A549 (cell line): ENCODE measurements around the gene SPECC1L. TPM values are rescaled to one million over a fixed set of nuclear protein-coding genes. Genes with fewer than 3 reads are reported as not detected.

Experiments
- ATAC-seq, 2 experiments: fragments of 200-7000 bp in 1 of 2; fragments of >200 bp in 1 of 2; cut with Nextera tagmentation in 1 of 2; cut with Tn5 transposase in 1 of 2; 3 replicates each; pipeline versions ENCODE4 v1.8.0 to v1.9.1; 2018 to 2020; ENCODE audit warnings: mild to moderate bottlenecking in 1 of 2, moderate library complexity in 1 of 2
- CTCF ChIA-PET: fragments of 300-600 bp; sonication (Branson Sonifier 250); formaldehyde crosslinking; extraction: SDS; loops from one replicate; lab custom pipeline; 2021; ENCODE audit warnings: antibody characterized with exemption, inconsistent platforms; lab: Yijun Ruan, JAX
- POLR2A ChIA-PET: fragments of 350-600 bp; formaldehyde crosslinking; extraction: SDS; loops from one replicate; lab custom pipeline; 2021; ENCODE audit warnings: antibody characterized with exemption, inconsistent platforms; lab: Yijun Ruan, JAX
- DNase-seq, 2 experiments: peaks; one replicate each; pipeline versions ENCODE4 v3.0.0 to v3.0.0-alpha.2; 2011 to 2016; ENCODE audit warnings: low read depth in 1 of 2, low spot score in 1 of 2
- FAIRE-seq: peaks from 2 replicates; lab custom pipeline; 2011; peaks lifted over from hg19 to GRCh38; lab: Jason Lieb, UNC
- H3K27ac ChIP-seq, 2 experiments: fragments of >200 bp; sonication (Bioruptor Twin); formaldehyde crosslinking; 3 replicates each; pipeline ENCODE4 v1.5.1; 2016 to 2017
- H3K4me1 ChIP-seq: fragments of >200 bp; sonication (Bioruptor Twin); formaldehyde crosslinking; 3 replicates; pipeline ENCODE4 v1.6.1; 2016
- H3K4me2 ChIP-seq: fragments of >200 bp; sonication (Bioruptor Twin); formaldehyde crosslinking; 3 replicates; pipeline ENCODE4 v1.6.1; 2016
- H3K4me3 ChIP-seq: fragments of >200 bp; sonication (Bioruptor Twin); formaldehyde crosslinking; 3 replicates; pipeline ENCODE4 v1.5.1; 2016
- H3K9me3 ChIP-seq: fragments of >200 bp; sonication (Bioruptor Twin); formaldehyde crosslinking; 3 replicates; pipeline ENCODE4 v1.6.1; 2016
- BCL3 ChIP-seq: fragments of >200 bp; sonication (Bioruptor Twin); formaldehyde crosslinking; IDR thresholded peaks from 3 replicates; pipeline ENCODE4 v1.6.1; 2016
- BHLHE40 ChIP-seq: IDR thresholded peaks from 2 replicates; pipeline ENCODE4 v1.6.1; 2012; ENCODE audit warnings: low read depth, low read length, inconsistent platforms
- CBX2 ChIP-seq: fragments of 200-600 bp; sonication (generic); IDR thresholded peaks from 2 replicates; pipeline ENCODE4 v1.6.1; 2016; ENCODE audit warnings: low read depth, mild to moderate bottlenecking, borderline replicate concordance
- CEBPB ChIP-seq, 2 experiments: fragments of >200 bp in 1 of 2; sonication (Bioruptor Twin) in 1 of 2; formaldehyde crosslinking in 1 of 2; IDR thresholded peaks; 2 replicates each; pipeline ENCODE4 v1.6.1; 2012 to 2016
- CHD4 ChIP-seq: fragments of 200-600 bp; sonication (generic); IDR thresholded peaks from 2 replicates; pipeline ENCODE4 v1.6.1; 2016; ENCODE audit warnings: antibody characterized with exemption, mild to moderate bottlenecking, borderline replicate concordance
- E2F6 ChIP-seq: IDR thresholded peaks from 2 replicates; pipeline ENCODE4 v1.6.1; 2012; ENCODE audit warnings: low read depth, borderline replicate concordance
- EHMT2 ChIP-seq: fragments of 200-600 bp; sonication (generic); IDR thresholded peaks from 2 replicates; pipeline ENCODE4 v1.6.1; 2016; ENCODE audit warnings: antibody characterized with exemption, low read depth, mild to moderate bottlenecking, moderate library complexity
- ESRRA ChIP-seq: fragments of 150-350 bp; IDR thresholded peaks from 2 replicates; pipeline ENCODE4 v1.6.1; 2014; ENCODE audit warnings: mild to moderate bottlenecking, low read length, borderline replicate concordance
- FOSB ChIP-seq: fragments of 250-450 bp; sonication (Bioruptor Pico); IDR thresholded peaks from 2 replicates; pipeline ENCODE4 v1.5.0; 2020; ENCODE audit warnings: mild to moderate bottlenecking, moderate library complexity
- FOSL2 ChIP-seq, 2 experiments: fragments of 450-650 bp in 1 of 2; fragments of >200 bp in 1 of 2; sonication (Bioruptor Twin) in 1 of 2; formaldehyde crosslinking; IDR thresholded peaks; 2 replicates each; pipeline versions ENCODE4 v1.5.0 to v1.6.1; 2016 to 2020; ENCODE audit warnings: mild to moderate bottlenecking in 1 of 2, moderate library complexity in 1 of 2
- HEYL ChIP-seq: fragments of 250-450 bp; sonication (Bioruptor Pico); IDR thresholded peaks from 2 replicates; pipeline ENCODE4 v1.8.0; 2021; ENCODE audit warnings: mild to moderate bottlenecking, moderate library complexity
- HOXA7 ChIP-seq: fragments of 250-450 bp; sonication (Bioruptor Pico); IDR thresholded peaks from 2 replicates; pipeline ENCODE4 v1.5.0; 2020; ENCODE audit warnings: mild to moderate bottlenecking, moderate library complexity
- HOXB5 ChIP-seq: fragments of 250-450 bp; sonication (Bioruptor Pico); IDR thresholded peaks from 2 replicates; pipeline ENCODE4 v1.5.0; 2020; ENCODE audit warnings: mild to moderate bottlenecking, moderate library complexity
- JUN ChIP-seq, 2 experiments: fragments of >200 bp; sonication (Bioruptor Twin); formaldehyde crosslinking; IDR thresholded peaks; 2 replicates in 1 of 2; 3 replicates in 1 of 2; pipeline ENCODE4 v1.6.1; 2016 to 2017
- KDM1A ChIP-seq: fragments of 200-600 bp; sonication (generic); IDR thresholded peaks from 2 replicates; pipeline ENCODE4 v1.6.1; 2016; ENCODE audit warnings: low read depth, mild to moderate bottlenecking
- KDM5A ChIP-seq: fragments of 200-600 bp; sonication (generic); IDR thresholded peaks from 2 replicates; pipeline ENCODE4 v1.6.1; 2016; ENCODE audit warnings: antibody characterized with exemption, mild to moderate bottlenecking
- MAFK ChIP-seq: fragments of 450-650 bp; IDR thresholded peaks from 2 replicates; pipeline ENCODE4 v1.6.1; 2014; ENCODE audit not compliant: partially characterized antibody
- MAZ ChIP-seq: fragments of 150-350 bp; IDR thresholded peaks from 2 replicates; pipeline ENCODE4 v1.6.1; 2014; ENCODE audit warnings: antibody characterized with exemption, low read depth, low read length, borderline replicate concordance
- MYC ChIP-seq: IDR thresholded peaks from 2 replicates; pipeline ENCODE4 v1.6.1; 2012; ENCODE audit warnings: mild to moderate bottlenecking, inconsistent platforms, low read length, improper control_type of control experiment, borderline replicate concordance
- NFE2L2 ChIP-seq: fragments of 150-350 bp; conservative IDR thresholded peaks from 2 replicates; pipeline ENCODE4 v1.6.1; 2014; ENCODE audit warnings: low read length
- NR3C1 ChIP-seq: fragments of >200 bp; sonication (Bioruptor Twin); formaldehyde crosslinking; IDR thresholded peaks from 3 replicates; pipeline ENCODE4 v1.6.1; 2017
- POLR2A ChIP-seq: IDR thresholded peaks from 2 replicates; pipeline ENCODE4 v1.6.1; 2012; ENCODE audit warnings: mild to moderate bottlenecking, low read length
- POLR2AphosphoS2 ChIP-seq: conservative IDR thresholded peaks from 2 replicates; pipeline ENCODE4 v1.6.1; 2012; ENCODE audit warnings: low read length, improper control_type of control experiment, inconsistent platforms
- RAD21 ChIP-seq, 2 experiments: fragments of >200 bp in 1 of 2; sonication (Bioruptor Twin) in 1 of 2; formaldehyde crosslinking in 1 of 2; IDR thresholded peaks in 1 of 2; conservative IDR thresholded peaks in 1 of 2; 2 replicates in 1 of 2; 3 replicates in 1 of 2; pipeline ENCODE4 v1.6.1; 2012 to 2018; ENCODE audit warnings: inconsistent platforms in 1 of 2
- REST ChIP-seq: fragments of 200-600 bp; sonication (generic); IDR thresholded peaks from 2 replicates; pipeline ENCODE4 v1.6.1; 2016; ENCODE audit warnings: antibody characterized with exemption, mild to moderate bottlenecking, moderate library complexity
- RFX5 ChIP-seq: fragments of 450-650 bp; IDR thresholded peaks from 2 replicates; pipeline ENCODE4 v1.7.1; 2014; ENCODE audit warnings: antibody characterized with exemption, mild to moderate bottlenecking, moderate library complexity
- RNF2 ChIP-seq: fragments of 200-600 bp; sonication (generic); IDR thresholded peaks from 2 replicates; pipeline ENCODE4 v1.6.1; 2016; ENCODE audit warnings: low read depth, mild to moderate bottlenecking, antibody characterized with exemption, moderate library complexity, borderline replicate concordance
- SMC3 ChIP-seq: fragments of >200 bp; sonication (Bioruptor Twin); formaldehyde crosslinking; IDR thresholded peaks from 3 replicates; pipeline ENCODE4 v1.6.1; 2018; ENCODE audit warnings: inconsistent platforms
- TP53 ChIP-seq: fragments of 250-450 bp; sonication (Bioruptor Pico); IDR thresholded peaks from 2 replicates; pipeline ENCODE4 v1.5.0; 2021; ENCODE audit warnings: mild to moderate bottlenecking, moderate library complexity
- ZC3H11A ChIP-seq: fragments of 450-650 bp; IDR thresholded peaks from 2 replicates; pipeline ENCODE4 v1.6.1; 2014; ENCODE audit warnings: antibody characterized with exemption, mild to moderate bottlenecking
- ZFP36 ChIP-seq: fragments of 450-650 bp; IDR thresholded peaks from 2 replicates; pipeline ENCODE4 v1.6.1; 2014; ENCODE audit warnings: borderline replicate concordance; ENCODE audit not compliant: partially characterized antibody
- ZNF302 ChIP-seq: fragments of 250-450 bp; sonication (Bioruptor Pico); IDR thresholded peaks from 2 replicates; pipeline ENCODE4 v1.9.0; 2021; ENCODE audit warnings: inconsistent platforms, mild to moderate bottlenecking, moderate library complexity
- WGBS: methylation state at CpG from one replicate; pipeline ENCODE4 v1.1.6; 2017; ENCODE audit errors: missing lambda C conversion rate; 5-methylcytosine and 5-hydroxymethylcytosine counted together
- polyA plus RNA-seq, 4 experiments: library from polyadenylated mRNA; depleted of rRNA in 3 of 4; stranded (reverse); fragments of >200 nt; fragmentation: RNase III in 1 of 4; extraction: RNeasy Plus Mini Kit Qiagen cat#74134 plus additional on column Dnase treatment in 1 of 4; gene quantifications; 2 replicates in 3 of 4; 3 replicates in 1 of 4; pipeline ENCODE4 v1.2.3, GENCODE V29; 2011 to 2017
- TF ChIP-seq, protein P1 (sequence below): IDR thresholded peaks from 2 replicates; pipeline ENCODE4 v1.6.1; 2012

The SPECC1L gene
- polyA plus RNA-seq, 2 of the 4 experiments (the other 2 are of a cell fraction): 14.8 to 25.2 TPM

DNA sequence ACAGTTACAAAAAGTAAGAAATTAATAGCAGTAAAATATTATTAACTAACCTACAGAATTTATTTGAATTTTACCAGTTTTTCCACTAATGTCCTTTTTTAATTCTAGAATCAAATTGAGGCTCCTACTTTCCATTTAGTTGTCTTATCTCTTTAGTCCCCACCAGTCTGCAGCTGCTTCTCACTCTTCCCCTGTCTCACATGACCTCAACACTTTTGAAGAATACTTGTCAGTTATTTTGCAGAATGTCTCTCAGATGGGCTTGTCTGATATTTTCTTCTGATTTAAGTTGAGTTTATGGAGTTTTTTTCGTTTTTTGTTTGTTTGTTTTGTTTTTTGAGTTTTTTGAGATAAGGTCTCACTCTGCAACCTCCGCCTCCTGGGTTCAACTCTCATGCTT lies 82.5 kb downstream of the SPECC1L start:
- TF ChIP-seq KDM5A (no peak), BHLHE40 (no peak), MYC (no peak), E2F6 (no peak), ESRRA (no peak), RAD21 (conservative IDR thresholded peaks at IDR 0.05 in 1 of 2, IDR thresholded peaks at IDR 0.05 in 1 of 2) (no peak), BCL3 (no peak), CBX2 (no peak), ZC3H11A (no peak), HOXB5 (no peak), SMC3 (no peak), TP53 (CRISPR knock-in tag) (no peak), POLR2AphosphoS2 (no peak), JUN (IDR thresholded peaks at IDR 0.05) (no peak), KDM1A (no peak), MAZ (no peak)
- ChIA-PET POLR2A (no interaction called here), CTCF (no interaction called here)
- no peak for DNase-seq
- WGBS: 98% methylated on average over 2 of the region's 2 CpGs
- no peaks in the 10 kb centered on the region for H3K4me1 ChIP-seq
- ATAC-seq: no peak
- H3K9me3 ChIP-seq: peaks cover 7% of the 10 kb centered on the region; the same call in 1 of the 3 replicates
- H3K27ac ChIP-seq: no peak overlapping the region
- no peak overlapping the region for H3K4me3 ChIP-seq
- FAIRE-seq: no peak
- H3K4me2 ChIP-seq: no peak overlapping the region

DNA sequence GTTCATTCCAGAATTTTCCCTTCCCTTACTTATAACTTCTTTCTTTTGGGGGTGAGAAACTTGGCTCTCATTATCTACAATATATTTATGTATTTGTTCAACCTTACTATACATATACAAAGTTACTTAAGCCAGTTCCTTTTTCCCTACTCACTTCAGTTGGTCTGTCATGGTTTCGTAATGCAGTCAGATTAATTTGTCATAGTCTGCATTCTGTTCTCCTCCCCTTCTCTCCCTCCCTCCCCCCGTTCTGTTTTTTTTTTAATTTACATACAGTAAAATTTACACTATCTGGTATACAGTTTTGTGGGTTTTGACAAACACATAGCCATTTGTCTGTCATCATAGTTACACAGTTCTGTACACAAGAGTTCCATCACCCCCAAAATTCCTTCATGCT lies 84.9 kb downstream of the SPECC1L start:
- H3K27ac ChIP-seq: no peak overlapping the region
- no peak overlapping the region for H3K4me3 ChIP-seq
- ATAC-seq: no peak
- POLR2A ChIA-PET: no interaction called here
- DNase-seq: no peak
- no peak overlapping the region for H3K4me2 ChIP-seq
- WGBS: 94% methylated on average over 2 of the region's 2 CpGs
- peaks cover 7% of the 10 kb centered on the region; the same call in 1 of the 3 replicates for H3K9me3 ChIP-seq
- CTCF ChIA-PET: no interaction called here
- FAIRE-seq: no peak
- 0 out of 3 replicates have a peak, but pooled peaks cover 3% of the 10 kb centered on the region for H3K4me1 ChIP-seq
- no peak for TF ChIP-seq FOSB (CRISPR knock-in tag)
- no peak for TF ChIP-seq EHMT2
- no peak for TF ChIP-seq HEYL (CRISPR knock-in tag)
- TF ChIP-seq, protein P1, sequence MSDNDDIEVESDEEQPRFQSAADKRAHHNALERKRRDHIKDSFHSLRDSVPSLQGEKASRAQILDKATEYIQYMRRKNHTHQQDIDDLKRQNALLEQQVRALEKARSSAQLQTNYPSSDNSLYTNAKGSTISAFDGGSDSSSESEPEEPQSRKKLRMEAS: no peak
- no peak for TF ChIP-seq FOSL2 (IDR thresholded peaks at IDR 0.05)
- no peak for TF ChIP-seq FOSL2 (CRISPR knock-in tag; IDR thresholded peaks at IDR 0.05)
- TF ChIP-seq HOXA7 (CRISPR knock-in tag): no peak
- no peak for TF ChIP-seq MAFK
- no peak for TF ChIP-seq ZFP36
- TF ChIP-seq CEBPB (IDR thresholded peaks at IDR 0.05): no peak
- TF ChIP-seq KDM1A: no peak
- TF ChIP-seq NFE2L2: no peak
- TF ChIP-seq REST: no peak
- TF ChIP-seq NR3C1: no peak
- no peak for TF ChIP-seq RNF2
- TF ChIP-seq ZNF302 (CRISPR knock-in tag): no peak
- TF ChIP-seq RFX5: no peak
- TF ChIP-seq CHD4: no peak
- no peak for TF ChIP-seq POLR2AphosphoS2
- no peak for TF ChIP-seq POLR2A
- TF ChIP-seq MYC: no peak
